Measurements from ENCODE around the gene TGFA. TPM values are rescaled to one million over a fixed set of nuclear protein-coding genes. Genes with fewer than 3 reads are reported as not detected.

The TGFA gene
- total and polyA plus RNA-seq, 8 donors, result 0.33 to 15.6 (median 0.73) TPM

- no peak for TF ChIP-seq CTCF (IDR thresholded peaks at IDR 0.05)
- H3K27ac ChIP-seq, result no peak overlapping the region
- DNase-seq, result no peak
Observed at GRCh38 chr2:70541481-70542020, 12.1 kb downstream of the TGFA start.

GRCh38 chr2:70537840-70538239 lies 15.8 kb downstream of the TGFA start:
- intact Hi-C loops (cut with DNase I), result no loop called here

More at GRCh38 chr2:70541481-70542020, 12.1 kb downstream of the TGFA start:
- no peaks in the 10 kb centered on the region for H3K27me3 ChIP-seq
- H3K4me1 ChIP-seq, result no peaks in the 10 kb centered on the region
- ATAC-seq, result no peak
- no peak overlapping the region for H3K4me3 ChIP-seq
- intact Hi-C loops (cut with DNase I), result no loop called here
- peaks cover 0 to 6% of the 10 kb centered on the region in 2 donors for H3K9me3 ChIP-seq
- no peaks in the 10 kb centered on the region for H3K36me3 ChIP-seq

GRCh38 chr2:70536517-70537055 lies 17.0 kb downstream of the TGFA start:
- no peaks in the 10 kb centered on the region for H3K27me3 ChIP-seq
- H3K27ac ChIP-seq, result no peak overlapping the region
- H3K4me3 ChIP-seq, result no peak overlapping the region
- no peaks in the 10 kb centered on the region for H3K4me1 ChIP-seq
- no peaks in the 10 kb centered on the region for H3K36me3 ChIP-seq
- H3K9me3 ChIP-seq, result peaks cover 0 to 10% of the 10 kb centered on the region in 2 donors
- no peak for ATAC-seq
- TF ChIP-seq CTCF (IDR thresholded peaks at IDR 0.05), result no peak
- intact Hi-C loops (cut with DNase I), result no loop called here
- DNase-seq, result no peak

More at GRCh38 chr2:70537840-70538239, 15.8 kb downstream of the TGFA start:
- no peaks in the 10 kb centered on the region for H3K27me3 ChIP-seq
- H3K4me3 ChIP-seq, result no peak overlapping the region
- peaks cover 0 to 10% of the 10 kb centered on the region in 2 donors for H3K9me3 ChIP-seq
- no peaks in the 10 kb centered on the region for H3K36me3 ChIP-seq
- no peak for DNase-seq
- no peak overlapping the region for H3K27ac ChIP-seq
- ATAC-seq, result no peak
- TF ChIP-seq CTCF (IDR thresholded peaks at IDR 0.05), result no peak
- no peaks in the 10 kb centered on the region for H3K4me1 ChIP-seq

GRCh38 chr2:70535573-70535972 lies 18.1 kb downstream of the TGFA start:
- intact Hi-C loops (cut with DNase I), result no loop called here
- Histone ChIP-seq H3K27ac (no peak overlapping the region), H3K36me3 (no peaks in the 10 kb centered on the region), H3K9me3 (peaks cover 0 to 10% of the 10 kb centered on the region in 2 donors), H3K4me3 (no peak overlapping the region), H3K4me1 (no peaks in the 10 kb centered on the region), H3K27me3 (no peaks in the 10 kb centered on the region)
- no peak for DNase-seq
- TF ChIP-seq CTCF (IDR thresholded peaks at IDR 0.05), result no peak
- ATAC-seq, result no peak

- H3K4me1 ChIP-seq, result peaks cover 0 to 3% of the 10 kb centered on the region in 2 donors
- ATAC-seq (no peak), DNase-seq (no peak)
- intact Hi-C loops (cut with DNase I), result no loop called here
- TF ChIP-seq CTCF (IDR thresholded peaks at IDR 0.05), result no peak
- H3K27ac ChIP-seq, result no peak overlapping the region
- no peaks in the 10 kb centered on the region for H3K27me3 ChIP-seq
- H3K9me3 ChIP-seq, result peaks cover 0 to 10% of the 10 kb centered on the region in 2 donors
- no peaks in the 10 kb centered on the region for H3K36me3 ChIP-seq
- no peak overlapping the region for H3K4me3 ChIP-seq
Observed at GRCh38 chr2:70534183-70534836, 19.3 kb downstream of the TGFA start.

All from left lung (tissue), 10 donors.